ENCODE data around the gene LEF1.

GRCh38 chr4:108142870-108143269, 25.9 kb downstream of the LEF1 start:
- TF ChIP-seq CTCF (optimal IDR thresholded peaks at IDR 0.05 in 1 of 3, IDR thresholded peaks at IDR 0.05 in 1 of 3, conservative IDR thresholded peaks at IDR 0.05 in 1 of 3; ENCODE audit: extremely low read depth in 1 of 3, insufficient read depth in 2 of 3, low read length in 3 of 3) = no peak
- TF ChIP-seq EZH2 (IDR thresholded peaks at IDR 0.05; ENCODE audit: low read length) = no peak
